A549 (cell line): Measurements from ENCODE around the gene TMEM41B.

ENCODE experiments used
- CBX8 ChIP-seq: fragments of 200-600 bp; sonication (generic); IDR thresholded peaks from 2 replicates; pipeline ENCODE4 v1.6.1; 2016
- EP300 ChIP-seq, 2 experiments: fragments of >200 bp; sonication (Bioruptor Twin); formaldehyde crosslinking; IDR thresholded peaks; 2 replicates in 1 of 2; 3 replicates in 1 of 2; pipeline ENCODE4 v1.6.1; 2016 to 2017
- HOXB13 ChIP-seq: fragments of 250-450 bp; sonication (Bioruptor Pico); IDR thresholded peaks from 2 replicates; pipeline ENCODE4 v1.5.0; 2020; ENCODE audit warnings: low read depth, mild to moderate bottlenecking, moderate library complexity
- JUNB ChIP-seq: fragments of >200 bp; sonication (Bioruptor Twin); formaldehyde crosslinking; IDR thresholded peaks from 2 replicates; pipeline ENCODE4 v1.6.1; 2016
- MAFK ChIP-seq: fragments of 450-650 bp; IDR thresholded peaks from 2 replicates; pipeline ENCODE4 v1.6.1; 2014; ENCODE audit not compliant: partially characterized antibody
- NFE2L2 ChIP-seq: fragments of 150-350 bp; conservative IDR thresholded peaks from 2 replicates; pipeline ENCODE4 v1.6.1; 2014; ENCODE audit warnings: low read length
- NR3C1 ChIP-seq: fragments of >200 bp; sonication (Bioruptor Twin); formaldehyde crosslinking; IDR thresholded peaks from 3 replicates; pipeline ENCODE4 v1.6.1; 2017
- RAD21 ChIP-seq, 2 experiments: fragments of >200 bp in 1 of 2; sonication (Bioruptor Twin) in 1 of 2; formaldehyde crosslinking in 1 of 2; IDR thresholded peaks in 1 of 2; conservative IDR thresholded peaks in 1 of 2; 2 replicates in 1 of 2; 3 replicates in 1 of 2; pipeline ENCODE4 v1.6.1; 2012 to 2018; ENCODE audit warnings: inconsistent platforms in 1 of 2
- RNF2 ChIP-seq: fragments of 200-600 bp; sonication (generic); IDR thresholded peaks from 2 replicates; pipeline ENCODE4 v1.6.1; 2016; ENCODE audit warnings: low read depth, mild to moderate bottlenecking, antibody characterized with exemption, moderate library complexity, borderline replicate concordance
- SMC3 ChIP-seq: fragments of >200 bp; sonication (Bioruptor Twin); formaldehyde crosslinking; IDR thresholded peaks from 3 replicates; pipeline ENCODE4 v1.6.1; 2018; ENCODE audit warnings: inconsistent platforms
- TF ChIP-seq, protein P1 (sequence below): fragments of >200 bp; sonication (Bioruptor Twin); formaldehyde crosslinking; IDR thresholded peaks from 3 replicates; pipeline ENCODE4 v1.5.1; 2016
- TF ChIP-seq, protein P2 (sequence below): fragments of 200-600 bp; sonication (generic); IDR thresholded peaks from 2 replicates; pipeline ENCODE4 v1.6.1; 2016; ENCODE audit warnings: antibody characterized with exemption, mild to moderate bottlenecking, moderate library complexity
- TF ChIP-seq, protein P3 (sequence below): IDR thresholded peaks from 2 replicates; pipeline ENCODE4 v1.6.1; 2012

DNA sequence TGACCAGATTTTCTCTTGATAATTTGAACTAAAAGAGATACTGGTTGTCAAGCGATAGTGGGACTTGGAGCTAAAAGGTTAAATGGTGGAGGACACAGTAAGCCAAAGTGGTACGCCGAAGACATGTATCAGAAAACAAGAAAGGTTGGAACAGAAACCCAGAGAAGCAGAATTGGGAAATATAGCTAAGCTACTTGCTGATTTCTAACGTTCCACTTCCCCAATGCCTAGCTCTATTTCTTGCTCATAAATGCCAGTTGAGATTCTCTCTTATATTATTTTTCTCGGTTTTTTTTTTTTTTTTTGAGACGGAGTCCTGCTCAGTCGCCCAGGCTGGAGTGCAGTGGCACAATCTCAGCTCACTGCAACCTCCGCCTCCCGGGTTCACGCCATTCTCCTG, 12.7 kb downstream of the TMEM41B start:
- TF ChIP-seq, protein P1, sequence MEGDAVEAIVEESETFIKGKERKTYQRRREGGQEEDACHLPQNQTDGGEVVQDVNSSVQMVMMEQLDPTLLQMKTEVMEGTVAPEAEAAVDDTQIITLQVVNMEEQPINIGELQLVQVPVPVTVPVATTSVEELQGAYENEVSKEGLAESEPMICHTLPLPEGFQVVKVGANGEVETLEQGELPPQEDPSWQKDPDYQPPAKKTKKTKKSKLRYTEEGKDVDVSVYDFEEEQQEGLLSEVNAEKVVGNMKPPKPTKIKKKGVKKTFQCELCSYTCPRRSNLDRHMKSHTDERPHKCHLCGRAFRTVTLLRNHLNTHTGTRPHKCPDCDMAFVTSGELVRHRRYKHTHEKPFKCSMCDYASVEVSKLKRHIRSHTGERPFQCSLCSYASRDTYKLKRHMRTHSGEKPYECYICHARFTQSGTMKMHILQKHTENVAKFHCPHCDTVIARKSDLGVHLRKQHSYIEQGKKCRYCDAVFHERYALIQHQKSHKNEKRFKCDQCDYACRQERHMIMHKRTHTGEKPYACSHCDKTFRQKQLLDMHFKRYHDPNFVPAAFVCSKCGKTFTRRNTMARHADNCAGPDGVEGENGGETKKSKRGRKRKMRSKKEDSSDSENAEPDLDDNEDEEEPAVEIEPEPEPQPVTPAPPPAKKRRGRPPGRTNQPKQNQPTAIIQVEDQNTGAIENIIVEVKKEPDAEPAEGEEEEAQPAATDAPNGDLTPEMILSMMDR = no peak
- TF ChIP-seq HOXB13 (CRISPR knock-in tag) (no peak), RAD21 (conservative IDR thresholded peaks at IDR 0.05 in 1 of 2, IDR thresholded peaks at IDR 0.05 in 1 of 2) (no peak), EP300 (IDR thresholded peaks at IDR 0.05) (no peak), CBX8 (no peak), RNF2 (no peak), JUNB (no peak), NR3C1 (no peak), NFE2L2 (no peak), SMC3 (no peak), MAFK (no peak)
- TF ChIP-seq, protein P2, sequence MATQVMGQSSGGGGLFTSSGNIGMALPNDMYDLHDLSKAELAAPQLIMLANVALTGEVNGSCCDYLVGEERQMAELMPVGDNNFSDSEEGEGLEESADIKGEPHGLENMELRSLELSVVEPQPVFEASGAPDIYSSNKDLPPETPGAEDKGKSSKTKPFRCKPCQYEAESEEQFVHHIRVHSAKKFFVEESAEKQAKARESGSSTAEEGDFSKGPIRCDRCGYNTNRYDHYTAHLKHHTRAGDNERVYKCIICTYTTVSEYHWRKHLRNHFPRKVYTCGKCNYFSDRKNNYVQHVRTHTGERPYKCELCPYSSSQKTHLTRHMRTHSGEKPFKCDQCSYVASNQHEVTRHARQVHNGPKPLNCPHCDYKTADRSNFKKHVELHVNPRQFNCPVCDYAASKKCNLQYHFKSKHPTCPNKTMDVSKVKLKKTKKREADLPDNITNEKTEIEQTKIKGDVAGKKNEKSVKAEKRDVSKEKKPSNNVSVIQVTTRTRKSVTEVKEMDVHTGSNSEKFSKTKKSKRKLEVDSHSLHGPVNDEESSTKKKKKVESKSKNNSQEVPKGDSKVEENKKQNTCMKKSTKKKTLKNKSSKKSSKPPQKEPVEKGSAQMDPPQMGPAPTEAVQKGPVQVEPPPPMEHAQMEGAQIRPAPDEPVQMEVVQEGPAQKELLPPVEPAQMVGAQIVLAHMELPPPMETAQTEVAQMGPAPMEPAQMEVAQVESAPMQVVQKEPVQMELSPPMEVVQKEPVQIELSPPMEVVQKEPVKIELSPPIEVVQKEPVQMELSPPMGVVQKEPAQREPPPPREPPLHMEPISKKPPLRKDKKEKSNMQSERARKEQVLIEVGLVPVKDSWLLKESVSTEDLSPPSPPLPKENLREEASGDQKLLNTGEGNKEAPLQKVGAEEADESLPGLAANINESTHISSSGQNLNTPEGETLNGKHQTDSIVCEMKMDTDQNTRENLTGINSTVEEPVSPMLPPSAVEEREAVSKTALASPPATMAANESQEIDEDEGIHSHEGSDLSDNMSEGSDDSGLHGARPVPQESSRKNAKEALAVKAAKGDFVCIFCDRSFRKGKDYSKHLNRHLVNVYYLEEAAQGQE = no peak
- TF ChIP-seq, protein P3, sequence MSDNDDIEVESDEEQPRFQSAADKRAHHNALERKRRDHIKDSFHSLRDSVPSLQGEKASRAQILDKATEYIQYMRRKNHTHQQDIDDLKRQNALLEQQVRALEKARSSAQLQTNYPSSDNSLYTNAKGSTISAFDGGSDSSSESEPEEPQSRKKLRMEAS = no peak
